Measurements from ENCODE around the gene LACTB. TPM values are rescaled to one million over a fixed set of nuclear protein-coding genes. Genes with fewer than 3 reads are reported as not detected.

LACTB gene
- polyA plus RNA-seq, 4 donors: 13.9 to 26.7 (median 20.8) TPM

GRCh38 chr15:63176302-63176701, 54.6 kb downstream of the LACTB start:
- WGBS, 3 donors: 92 to 98% (median 96%) methylated on average over 3 of the region's 3 CpGs
- DNase-seq: no peak
- Histone ChIP-seq H3K36me3 (ENCODE audit: control insufficient read depth in 3 of 3, insufficient read depth in 2 of 3, low read depth in 1 of 3, low read length in 3 of 3) (no peaks in the 10 kb centered on the region), H3K4me3 (ENCODE audit: low read depth in 1 of 3, low read length in 3 of 3) (no peak overlapping the region), H3K4me1 (ENCODE audit: control insufficient read depth in 3 of 3, insufficient read depth in 2 of 3, low read depth in 1 of 3, low read length in 2 of 3) (no peaks in the 10 kb centered on the region), H3K27me3 (ENCODE audit: control insufficient read depth in 3 of 3, insufficient read depth in 3 of 3, low read length in 3 of 3) (no peaks in the 10 kb centered on the region), H3K27ac (ENCODE audit: low read depth in 1 of 3, low read length in 2 of 3) (no peak overlapping the region), H3K9me3 (ENCODE audit: control insufficient read depth in 2 of 2, insufficient read depth in 1 of 2, low read depth in 1 of 2, low read length in 1 of 2) (no peaks in the 10 kb centered on the region)
- no peak for FAIRE-seq

- Histone ChIP-seq H3K27me3 (ENCODE audit: control insufficient read depth in 3 of 3, insufficient read depth in 3 of 3, low read length in 3 of 3) (no peaks in the 10 kb centered on the region), H3K36me3 (ENCODE audit: control insufficient read depth in 3 of 3, insufficient read depth in 2 of 3, low read depth in 1 of 3, low read length in 3 of 3) (no peaks in the 10 kb centered on the region), H3K4me3 (ENCODE audit: low read depth in 1 of 3, low read length in 3 of 3) (no peak overlapping the region), H3K4me1 (ENCODE audit: control insufficient read depth in 3 of 3, insufficient read depth in 2 of 3, low read depth in 1 of 3, low read length in 2 of 3) (no peaks in the 10 kb centered on the region), H3K9me3 (ENCODE audit: control insufficient read depth in 2 of 2, insufficient read depth in 1 of 2, low read depth in 1 of 2, low read length in 1 of 2) (no peaks in the 10 kb centered on the region), H3K27ac (ENCODE audit: low read depth in 1 of 3, low read length in 2 of 3) (no peak overlapping the region)
- 26 to 46% (median 31%) methylated on average over 5 of the region's 5 CpGs for WGBS, 3 donors
- FAIRE-seq (no peak), DNase-seq (peak in 1 of 2 donors; percentile 25)
Observed at GRCh38 chr15:63178034-63178433, 56.4 kb downstream of the LACTB start.

GRCh38 chr15:63180746-63181145, 59.1 kb downstream of the LACTB start:
- no peak overlapping the region for H3K4me3 ChIP-seq (ENCODE audit: low read depth in 1 of 3, low read length in 3 of 3)
- no peaks in the 10 kb centered on the region for H3K36me3 ChIP-seq (ENCODE audit: control insufficient read depth in 3 of 3, insufficient read depth in 2 of 3, low read depth in 1 of 3, low read length in 3 of 3)
- no peak for DNase-seq
- no peak for FAIRE-seq
- H3K9me3 ChIP-seq (ENCODE audit: control insufficient read depth in 2 of 2, insufficient read depth in 1 of 2, low read depth in 1 of 2, low read length in 1 of 2): no peaks in the 10 kb centered on the region
- 90 to 93% (median 93%) methylated on average over 2 of the region's 2 CpGs for WGBS, 3 donors
- H3K27ac ChIP-seq (ENCODE audit: low read depth in 1 of 3, low read length in 2 of 3): no peak overlapping the region
- H3K4me1 ChIP-seq (ENCODE audit: control insufficient read depth in 3 of 3, insufficient read depth in 2 of 3, low read depth in 1 of 3, low read length in 2 of 3): no peaks in the 10 kb centered on the region
- no peaks in the 10 kb centered on the region for H3K27me3 ChIP-seq (ENCODE audit: control insufficient read depth in 3 of 3, insufficient read depth in 3 of 3, low read length in 3 of 3)

- Histone ChIP-seq H3K27me3 (ENCODE audit: control insufficient read depth in 3 of 3, insufficient read depth in 3 of 3, low read length in 3 of 3) (no peaks in the 10 kb centered on the region), H3K4me1 (ENCODE audit: control insufficient read depth in 3 of 3, insufficient read depth in 2 of 3, low read depth in 1 of 3, low read length in 2 of 3) (no peaks in the 10 kb centered on the region), H3K4me3 (ENCODE audit: low read depth in 1 of 3, low read length in 3 of 3) (no peak overlapping the region), H3K27ac (ENCODE audit: low read depth in 1 of 3, low read length in 2 of 3) (no peak overlapping the region), H3K9me3 (ENCODE audit: control insufficient read depth in 2 of 2, insufficient read depth in 1 of 2, low read depth in 1 of 2, low read length in 1 of 2) (no peaks in the 10 kb centered on the region), H3K36me3 (ENCODE audit: control insufficient read depth in 3 of 3, insufficient read depth in 2 of 3, low read depth in 1 of 3, low read length in 3 of 3) (no peaks in the 10 kb centered on the region)
- no peak for DNase-seq
- FAIRE-seq: no peak
- 77 to 89% (median 78%) methylated on average over 2 of the region's 2 CpGs for WGBS, 3 donors
Observed at GRCh38 chr15:63181648-63182047, 60.0 kb downstream of the LACTB start.

DNA sequence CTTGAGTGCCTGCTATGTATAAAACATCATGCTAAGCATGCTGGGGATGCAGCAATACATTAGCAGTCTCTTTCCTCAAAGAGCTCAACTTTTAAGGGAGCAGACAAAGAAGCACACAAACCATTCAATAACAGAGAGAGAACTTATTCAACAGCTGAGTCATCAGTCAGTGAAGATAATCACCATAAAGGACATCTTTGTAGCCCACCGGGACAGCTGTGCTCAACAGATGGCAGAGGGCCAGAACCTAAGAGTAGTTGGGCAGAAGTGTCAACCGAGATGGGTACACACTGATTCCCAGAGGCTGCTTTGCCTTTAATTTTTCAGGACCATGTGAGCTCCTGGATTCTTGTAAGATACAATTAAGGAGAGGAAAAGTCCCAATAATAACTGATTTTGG, 63.5 kb downstream of the LACTB start:
- FAIRE-seq (no peak), DNase-seq (no peak)
- no peak overlapping the region for H3K4me3 ChIP-seq (ENCODE audit: low read depth in 1 of 3, low read length in 3 of 3)
- peaks cover 0 to 4% (median 0%) of the 10 kb centered on the region in 3 donors for H3K27me3 ChIP-seq (ENCODE audit: control insufficient read depth in 3 of 3, insufficient read depth in 3 of 3, low read length in 3 of 3)
- no peak overlapping the region for H3K27ac ChIP-seq (ENCODE audit: low read depth in 1 of 3, low read length in 2 of 3)
- H3K4me1 ChIP-seq (ENCODE audit: control insufficient read depth in 3 of 3, insufficient read depth in 2 of 3, low read depth in 1 of 3, low read length in 2 of 3): peaks cover 0 to 9% (median 4%) of the 10 kb centered on the region in 3 donors
- 44 to 58% (median 57%) methylated on average over 2 of the region's 2 CpGs for WGBS, 3 donors
- H3K9me3 ChIP-seq (ENCODE audit: control insufficient read depth in 2 of 2, insufficient read depth in 1 of 2, low read depth in 1 of 2, low read length in 1 of 2): no peaks in the 10 kb centered on the region
- no peaks in the 10 kb centered on the region for H3K36me3 ChIP-seq (ENCODE audit: control insufficient read depth in 3 of 3, insufficient read depth in 2 of 3, low read depth in 1 of 3, low read length in 3 of 3)

GRCh38 chr15:63186065-63186464, 64.4 kb downstream of the LACTB start:
- Histone ChIP-seq H3K9me3 (ENCODE audit: control insufficient read depth in 2 of 2, insufficient read depth in 1 of 2, low read depth in 1 of 2, low read length in 1 of 2) (no peaks in the 10 kb centered on the region), H3K36me3 (ENCODE audit: control insufficient read depth in 3 of 3, insufficient read depth in 2 of 3, low read depth in 1 of 3, low read length in 3 of 3) (no peaks in the 10 kb centered on the region), H3K27ac (ENCODE audit: low read depth in 1 of 3, low read length in 2 of 3) (peak overlapping the region in 1 of 3 donors; percentile 7), H3K4me3 (ENCODE audit: low read depth in 1 of 3, low read length in 3 of 3) (no peak overlapping the region), H3K4me1 (ENCODE audit: control insufficient read depth in 3 of 3, insufficient read depth in 2 of 3, low read depth in 1 of 3, low read length in 2 of 3) (peaks cover 0 to 15% (median 4%) of the 10 kb centered on the region in 3 donors), H3K27me3 (ENCODE audit: control insufficient read depth in 3 of 3, insufficient read depth in 3 of 3, low read length in 3 of 3) (peaks cover 0 to 4% (median 0%) of the 10 kb centered on the region in 3 donors)
- DNase-seq (no peak), FAIRE-seq (no peak)
- WGBS, 3 donors: 52 to 69% (median 65%) methylated on average over 2 of the region's 2 CpGs

GRCh38 chr15:63187589-63188226, 66.0 kb downstream of the LACTB start:
- 40 to 80% (median 61%) methylated on average over 5 of the region's 5 CpGs for WGBS, 3 donors
- DNase-seq (peak; percentile 62 to 81), FAIRE-seq (no peak)
- peaks cover 4 to 18% (median 4%) of the 10 kb centered on the region in 3 donors for H3K4me1 ChIP-seq (ENCODE audit: control insufficient read depth in 3 of 3, insufficient read depth in 2 of 3, low read depth in 1 of 3, low read length in 2 of 3)
- peaks cover 0 to 4% (median 0%) of the 10 kb centered on the region in 3 donors for H3K27me3 ChIP-seq (ENCODE audit: control insufficient read depth in 3 of 3, insufficient read depth in 3 of 3, low read length in 3 of 3)
- peak overlapping the region in 1 of 3 donors; percentile 19 for H3K27ac ChIP-seq (ENCODE audit: low read depth in 1 of 3, low read length in 2 of 3)
- no peak overlapping the region for H3K4me3 ChIP-seq (ENCODE audit: low read depth in 1 of 3, low read length in 3 of 3)
- no peaks in the 10 kb centered on the region for H3K9me3 ChIP-seq (ENCODE audit: control insufficient read depth in 2 of 2, insufficient read depth in 1 of 2, low read depth in 1 of 2, low read length in 1 of 2)
- H3K36me3 ChIP-seq (ENCODE audit: control insufficient read depth in 3 of 3, insufficient read depth in 2 of 3, low read depth in 1 of 3, low read length in 3 of 3): no peaks in the 10 kb centered on the region

GRCh38 chr15:63188247-63188925, 66.7 kb downstream of the LACTB start:
- Histone ChIP-seq H3K36me3 (ENCODE audit: control insufficient read depth in 3 of 3, insufficient read depth in 2 of 3, low read depth in 1 of 3, low read length in 3 of 3) (no peaks in the 10 kb centered on the region), H3K4me3 (ENCODE audit: low read depth in 1 of 3, low read length in 3 of 3) (peak overlapping the region; percentile 50 to 61 (median 57)), H3K4me1 (ENCODE audit: control insufficient read depth in 3 of 3, insufficient read depth in 2 of 3, low read depth in 1 of 3, low read length in 2 of 3) (peaks cover 4 to 18% (median 4%) of the 10 kb centered on the region in 3 donors), H3K27me3 (ENCODE audit: control insufficient read depth in 3 of 3, insufficient read depth in 3 of 3, low read length in 3 of 3) (peaks cover 0 to 4% (median 0%) of the 10 kb centered on the region in 3 donors), H3K27ac (ENCODE audit: low read depth in 1 of 3, low read length in 2 of 3) (peak overlapping the region; percentile 35 to 62 (median 47)), H3K9me3 (ENCODE audit: control insufficient read depth in 2 of 2, insufficient read depth in 1 of 2, low read depth in 1 of 2, low read length in 1 of 2) (no peaks in the 10 kb centered on the region)
- 30 to 35% (median 34%) methylated on average over 10 of the region's 10 CpGs for WGBS, 3 donors
- FAIRE-seq (no peak), DNase-seq (no peak)

Measured in small intestine (tissue), 7 donors.